ENCODE data around the gene AZI2.

- TF ChIP-seq CTCF (IDR thresholded peaks at IDR 0.05) (no peak), USF2 (IDR thresholded peaks at IDR 0.05) (no peak), E2F6 (IDR thresholded peaks at IDR 0.05; ENCODE audit: borderline replicate concordance, low read depth) (no peak), TP53 (CRISPR knock-in tag; IDR thresholded peaks at IDR 0.05) (no peak)
Observed at GRCh38 chr3:28326458-28326926, 22.1 kb downstream of the AZI2 start.

Measured in A549 (cell line).